ENCODE data around the gene CCDC197. TPM values are rescaled to one million over a fixed set of nuclear protein-coding genes. Genes with fewer than 3 reads are reported as not detected.

Gene CCDC197
- total RNA-seq, 4 donors from 2014 or later: not detected

- no peak for TF ChIP-seq CTCF (IDR thresholded peaks at IDR 0.05; ENCODE audit: low read depth)
Observed at GRCh38 chr14:93980456-93981201, 16.5 kb upstream of the CCDC197 start.

GRCh38 chr14:93981316-93982229 lies 15.5 kb upstream of the CCDC197 start:
- TF ChIP-seq CTCF (IDR thresholded peaks at IDR 0.05; ENCODE audit: low read depth): no peak

- TF ChIP-seq CTCF (IDR thresholded peaks at IDR 0.05; ENCODE audit: low read depth): no peak
Observed at GRCh38 chr14:93982230-93983007, 14.7 kb upstream of the CCDC197 start.

GRCh38 chr14:93984070-93984469 lies 13.0 kb upstream of the CCDC197 start:
- TF ChIP-seq CTCF (IDR thresholded peaks at IDR 0.05; ENCODE audit: low read depth): no peak

- no peak for TF ChIP-seq CTCF (IDR thresholded peaks at IDR 0.05; ENCODE audit: low read depth)
Observed at GRCh38 chr14:93984987-93985410, 12.1 kb upstream of the CCDC197 start.

GRCh38 chr14:93986955-93987354 lies 10.1 kb upstream of the CCDC197 start:
- TF ChIP-seq CTCF (IDR thresholded peaks at IDR 0.05; ENCODE audit: low read depth): no peak
